Measurements from ENCODE around the gene XCL1. TPM values are rescaled to one million over a fixed set of nuclear protein-coding genes. Genes with fewer than 3 reads are reported as not detected.
"Not testable (repeated sequence)": the region's sequence is repeated elsewhere in the genome, so short reads cannot be mapped to it uniquely, and the experiment has no call there.

The XCL1 gene
- total RNA-seq, 1 donor from 2014 or later: not detected

DNA sequence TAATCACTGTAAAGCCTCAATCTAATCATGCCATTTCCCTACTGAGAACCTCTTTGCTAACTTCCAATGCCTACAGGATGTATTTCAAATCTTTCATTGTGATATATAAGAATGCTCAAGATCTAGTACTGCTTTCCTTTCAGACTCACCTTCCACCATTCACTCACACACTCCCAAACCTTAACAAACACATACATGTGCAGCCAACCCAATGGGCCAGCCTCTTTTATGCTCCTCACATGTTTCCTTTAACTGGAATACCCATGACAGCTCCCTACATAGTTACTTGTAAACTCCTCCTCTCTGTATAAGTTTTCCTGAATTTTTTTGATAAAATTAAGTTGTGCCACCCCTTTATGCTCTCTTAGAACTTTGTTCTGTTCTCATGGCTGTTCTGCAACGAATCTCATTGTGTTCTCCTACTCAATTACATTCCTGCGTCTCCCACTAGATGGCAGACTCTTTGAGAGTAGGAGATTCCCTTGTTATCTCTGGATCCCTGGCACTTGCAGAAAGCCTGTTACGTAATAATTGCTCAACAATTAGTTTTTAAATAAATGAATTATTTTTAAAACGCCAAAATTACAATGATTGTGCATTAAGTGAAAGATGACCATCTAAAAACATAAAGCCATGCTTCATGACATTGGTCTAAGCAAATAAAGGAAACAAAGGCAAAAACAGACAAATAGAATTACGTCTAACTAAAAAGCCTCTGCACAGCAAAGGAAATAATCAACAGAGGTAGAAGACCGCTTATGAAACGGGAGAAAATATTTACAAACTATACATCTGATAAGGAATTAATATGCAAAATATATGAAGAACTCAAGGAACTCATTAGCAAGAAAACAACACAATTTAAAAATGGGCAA, 30.5 kb upstream of the XCL1 start:
- intact Hi-C loops (cut with DNase I); DNase-seq (ENCODE audit: extremely low spot score in 2 of 2): not testable (repeated sequence)

DNA sequence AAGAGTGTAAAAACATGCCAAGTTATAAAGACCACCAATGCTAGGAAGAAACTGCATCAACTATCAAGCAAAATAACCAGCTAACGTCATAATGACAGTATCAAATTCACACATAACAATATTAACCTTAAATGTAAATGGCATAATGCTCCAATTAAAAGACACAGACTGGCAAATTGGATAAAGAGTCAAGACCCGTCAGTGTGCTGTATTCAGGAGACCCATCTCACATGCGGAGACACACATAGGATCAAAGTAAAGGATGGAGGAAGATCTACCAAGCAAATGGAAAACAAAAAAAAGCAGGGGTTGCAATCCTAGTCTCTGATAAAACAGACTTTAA, 29.9 kb upstream of the XCL1 start:
- H3K9me3 ChIP-seq; H3K27ac ChIP-seq; intact Hi-C loops (cut with DNase I); H3K36me3 ChIP-seq; DNase-seq (ENCODE audit: extremely low spot score in 2 of 2); H3K4me1 ChIP-seq; H3K27me3 ChIP-seq; H3K4me3 ChIP-seq: not testable (repeated sequence)

More for the DNA sequence above, 30.5 kb upstream of the XCL1 start:
- not testable (repeated sequence) for H3K4me1 ChIP-seq, H3K4me3 ChIP-seq, H3K36me3 ChIP-seq, H3K27me3 ChIP-seq, H3K9me3 ChIP-seq, H3K27ac ChIP-seq
- TF ChIP-seq, protein P1, sequence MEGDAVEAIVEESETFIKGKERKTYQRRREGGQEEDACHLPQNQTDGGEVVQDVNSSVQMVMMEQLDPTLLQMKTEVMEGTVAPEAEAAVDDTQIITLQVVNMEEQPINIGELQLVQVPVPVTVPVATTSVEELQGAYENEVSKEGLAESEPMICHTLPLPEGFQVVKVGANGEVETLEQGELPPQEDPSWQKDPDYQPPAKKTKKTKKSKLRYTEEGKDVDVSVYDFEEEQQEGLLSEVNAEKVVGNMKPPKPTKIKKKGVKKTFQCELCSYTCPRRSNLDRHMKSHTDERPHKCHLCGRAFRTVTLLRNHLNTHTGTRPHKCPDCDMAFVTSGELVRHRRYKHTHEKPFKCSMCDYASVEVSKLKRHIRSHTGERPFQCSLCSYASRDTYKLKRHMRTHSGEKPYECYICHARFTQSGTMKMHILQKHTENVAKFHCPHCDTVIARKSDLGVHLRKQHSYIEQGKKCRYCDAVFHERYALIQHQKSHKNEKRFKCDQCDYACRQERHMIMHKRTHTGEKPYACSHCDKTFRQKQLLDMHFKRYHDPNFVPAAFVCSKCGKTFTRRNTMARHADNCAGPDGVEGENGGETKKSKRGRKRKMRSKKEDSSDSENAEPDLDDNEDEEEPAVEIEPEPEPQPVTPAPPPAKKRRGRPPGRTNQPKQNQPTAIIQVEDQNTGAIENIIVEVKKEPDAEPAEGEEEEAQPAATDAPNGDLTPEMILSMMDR (IDR thresholded peaks at IDR 0.05): peak in 1 of 3 experiments; percentile 27

DNA sequence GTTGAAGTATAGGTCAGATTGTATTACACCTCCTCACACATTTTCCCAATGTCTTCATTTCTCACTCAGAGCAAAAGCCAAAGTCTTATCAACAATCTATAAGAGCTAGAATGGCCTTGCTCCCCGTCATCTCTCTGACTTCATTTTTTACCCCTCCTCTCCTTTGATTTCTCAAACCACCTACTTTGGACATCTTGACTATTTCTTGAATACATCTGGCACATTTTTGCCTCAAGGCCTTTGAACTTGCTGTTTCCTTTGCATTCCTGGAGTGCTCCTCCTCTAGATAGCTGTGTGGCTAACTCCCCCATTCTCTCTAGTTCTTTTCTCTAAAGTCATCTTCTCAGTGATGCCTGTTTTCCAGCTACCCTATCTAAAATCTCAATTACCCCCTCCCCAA, 25.4 kb upstream of the XCL1 start:
- TF ChIP-seq, protein P1 (IDR thresholded peaks at IDR 0.05): no peak
- no peak overlapping the region for H3K27ac ChIP-seq
- no peaks in the 10 kb centered on the region for H3K9me3 ChIP-seq
- intact Hi-C loops (cut with DNase I): no loop called here
- no peaks in the 10 kb centered on the region for H3K36me3 ChIP-seq
- no peak overlapping the region for H3K4me3 ChIP-seq
- H3K27me3 ChIP-seq: no peaks in the 10 kb centered on the region
- no peak for DNase-seq (ENCODE audit: extremely low spot score in 2 of 2)
- H3K4me1 ChIP-seq: no peaks in the 10 kb centered on the region

DNA sequence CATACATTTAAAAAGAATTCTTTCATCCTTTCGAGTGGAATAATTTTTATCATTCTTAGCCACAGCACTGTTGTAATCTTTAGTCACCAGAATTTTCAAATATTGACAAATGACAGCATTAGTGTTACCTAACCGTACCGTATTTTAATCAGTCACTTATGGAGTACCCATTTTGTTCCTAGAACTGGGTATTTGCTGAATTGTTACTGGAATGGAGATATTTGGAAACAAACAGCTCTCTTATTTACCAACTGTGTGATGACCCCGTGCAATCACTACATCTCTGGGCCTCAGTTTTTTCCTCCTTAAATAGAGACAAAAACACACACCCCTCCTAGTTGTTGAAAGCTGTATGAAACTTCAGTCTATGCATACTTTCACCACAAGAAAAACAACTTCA, 24.7 kb upstream of the XCL1 start:
- TF ChIP-seq POLR2AphosphoS5 (IDR thresholded peaks at IDR 0.05; ENCODE audit: insufficient read depth in 1 of 2, low read depth in 1 of 2): no peak
- TF ChIP-seq POLR2A (IDR thresholded peaks at IDR 0.05): no peak
- TF ChIP-seq, protein P1 (IDR thresholded peaks at IDR 0.05): no peak
- no peak for DNase-seq (ENCODE audit: extremely low spot score in 2 of 2)
- no peaks in the 10 kb centered on the region for H3K36me3 ChIP-seq
- H3K9me3 ChIP-seq: no peaks in the 10 kb centered on the region
- H3K4me3 ChIP-seq: no peak overlapping the region
- intact Hi-C loops (cut with DNase I): no loop called here
- no peak overlapping the region for H3K27ac ChIP-seq
- no peaks in the 10 kb centered on the region for H3K27me3 ChIP-seq
- H3K4me1 ChIP-seq: no peaks in the 10 kb centered on the region

DNA sequence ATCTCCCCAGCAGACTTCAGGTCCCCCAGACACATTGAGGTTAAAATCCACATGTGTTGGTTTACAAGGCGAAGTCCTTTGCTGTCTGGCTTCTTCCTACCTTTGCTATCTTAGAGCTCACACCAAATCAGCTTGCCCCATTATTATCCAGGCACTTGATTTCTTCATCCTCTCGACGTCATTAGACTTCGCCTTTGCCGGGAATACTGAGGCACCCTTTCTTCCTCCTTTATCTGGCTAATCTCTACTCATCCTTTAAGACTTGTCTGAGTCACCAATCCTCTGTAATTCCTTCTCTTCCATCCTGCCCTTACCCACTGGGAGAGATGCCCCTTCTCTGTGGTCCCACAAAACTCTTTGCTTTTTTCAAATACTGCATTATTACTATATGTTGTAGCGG, 23.4 kb upstream of the XCL1 start:
- Histone ChIP-seq H3K4me3 (no peak overlapping the region), H3K36me3 (no peaks in the 10 kb centered on the region), H3K27ac (no peak overlapping the region), H3K9me3 (no peaks in the 10 kb centered on the region), H3K4me1 (no peaks in the 10 kb centered on the region), H3K27me3 (no peaks in the 10 kb centered on the region)
- intact Hi-C loops (cut with DNase I): no loop called here
- no peak for DNase-seq (ENCODE audit: extremely low spot score in 2 of 2)
- no peak for TF ChIP-seq POLR2A (IDR thresholded peaks at IDR 0.05)

DNA sequence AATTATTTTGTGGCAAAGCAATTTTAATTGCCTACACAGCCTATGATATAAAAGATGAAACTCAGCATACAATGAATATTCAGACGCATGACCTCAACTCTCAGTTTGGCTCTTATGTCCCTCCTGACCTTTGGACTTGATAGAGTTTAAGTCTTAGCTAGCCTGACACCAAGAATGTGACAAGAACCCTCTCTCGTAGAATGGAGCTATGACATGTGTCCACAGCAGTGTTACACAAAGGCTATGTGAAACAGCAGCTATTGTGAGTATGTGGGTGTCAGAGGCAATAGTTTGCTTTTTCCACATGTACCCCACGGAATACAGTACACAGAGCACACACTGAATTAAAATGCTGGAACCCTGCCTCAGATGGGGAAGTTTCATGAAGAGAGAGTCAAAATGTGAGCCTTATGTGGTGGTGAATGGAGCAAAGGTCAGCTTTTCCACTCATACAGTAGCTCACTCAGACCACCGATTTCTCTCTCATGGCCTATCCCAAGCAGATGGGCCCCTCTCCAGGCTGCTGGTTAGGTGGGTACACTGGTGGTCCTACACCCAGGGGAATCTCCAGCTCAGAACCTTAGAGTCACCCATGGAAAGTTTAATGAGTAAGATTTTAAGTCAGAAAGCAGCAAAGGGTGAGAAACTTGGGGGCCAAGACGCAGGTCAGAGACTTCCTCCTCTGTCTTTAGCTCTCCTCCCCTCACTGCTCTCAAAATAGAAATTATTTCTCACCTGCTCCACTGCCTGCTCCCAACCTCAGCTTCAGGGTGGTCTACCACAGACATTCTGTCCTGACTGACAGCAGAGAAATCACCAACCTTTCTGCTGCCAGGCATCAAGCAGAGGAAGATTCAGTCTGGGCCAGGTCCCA, 22.5 kb upstream of the XCL1 start:
- Histone ChIP-seq H3K27ac (no peak overlapping the region), H3K36me3 (no peaks in the 10 kb centered on the region), H3K27me3 (no peaks in the 10 kb centered on the region), H3K4me1 (no peaks in the 10 kb centered on the region), H3K9me3 (no peaks in the 10 kb centered on the region), H3K4me3 (no peak overlapping the region)
- TF ChIP-seq, protein P1 (IDR thresholded peaks at IDR 0.05): no peak
- TF ChIP-seq POLR2A (IDR thresholded peaks at IDR 0.05): no peak
- TF ChIP-seq POLR2AphosphoS5 (IDR thresholded peaks at IDR 0.05; ENCODE audit: insufficient read depth in 1 of 2, low read depth in 1 of 2): no peak
- no peak for DNase-seq (ENCODE audit: extremely low spot score in 2 of 2)
- intact Hi-C loops (cut with DNase I): no loop called here

Measured in vagina (tissue), 2 donors.